Thoracic aorta (tissue), 2 donors: ENCODE measurements around the gene ETNK2. TPM values are rescaled to one million over a fixed set of nuclear protein-coding genes. Genes with fewer than 3 reads are reported as not detected.
A peak's percentile ranks its signal among the peaks of the same experiment; 100 is the strongest.

Experiments used
- ATAC-seq: fragments of 150-250 bp; one replicate; pipeline ENCODE4 v1.8.0; 2017; ENCODE audit warnings: low read depth; ENCODE audit not compliant: insufficient number of reproducible peaks, low FRiP score
- DNase-seq: peaks from one replicate; pipeline ENCODE4 v3.0.0-alpha.2; 2020; ENCODE audit warnings: low spot score
- H3K27ac ChIP-seq, 2 donors: fragments of 200-600 bp; sonication (generic); 1 replicate in 1 of 2; 2 replicates in 1 of 2; pipeline ENCODE4 v1.5.1; 2016; ENCODE audit warnings: mild to moderate bottlenecking in 2 of 2, moderate library complexity in 2 of 2
- H3K27me3 ChIP-seq: fragments of 200-600 bp; sonication (generic); replicated peaks from 2 replicates; pipeline ENCODE4 v1.6.0; 2016; ENCODE audit warnings: mild to moderate bottlenecking; ENCODE audit not compliant: insufficient read depth
- H3K36me3 ChIP-seq: fragments of 200-600 bp; sonication (generic); one replicate; pipeline ENCODE4 v1.5.1; 2016
- H3K4me1 ChIP-seq, 2 donors: fragments of 200-600 bp; sonication (generic); 1 replicate in 1 of 2; 2 replicates in 1 of 2; pipeline versions ENCODE4 v1.5.1 to v1.6.0; 2016; ENCODE audit warnings: low read depth in 2 of 2, mild to moderate bottlenecking in 1 of 2; ENCODE audit not compliant: control insufficient read depth in 1 of 2
- H3K4me3 ChIP-seq: fragments of 200-600 bp; sonication (generic); 2 replicates; pipeline ENCODE4 v1.5.1; 2016; ENCODE audit warnings: mild to moderate bottlenecking
- H3K9me3 ChIP-seq: fragments of 200-600 bp; sonication (generic); 2 replicates; pipeline ENCODE4 v1.5.1; 2016
- total RNA-seq, 2 donors: library from RNA; depleted of rRNA; stranded (reverse); fragments of >200 nt; gene quantifications; one replicate each; pipeline versions ENCODE4 v1.1.0 to v1.2.3, GENCODE V29; 2016
- TF ChIP-seq, protein P1 (sequence below): fragments of 200-600 bp; sonication (generic); IDR thresholded peaks from one replicate; pipeline ENCODE4 v1.5.1; 2019; ENCODE audit warnings: antibody characterized with exemption

ETNK2 gene
- total RNA-seq, 2 donors from 2014 or later = 18.0 to 24.5 TPM

GRCh38 chr1:204107892-204108291 lies 44.0 kb downstream of the ETNK2 start:
- no peaks in the 10 kb centered on the region for H3K9me3 ChIP-seq
- no peak overlapping the region for H3K27ac ChIP-seq
- no peaks in the 10 kb centered on the region for H3K36me3 ChIP-seq
- H3K4me1 ChIP-seq = peaks cover 10 to 35% of the 10 kb centered on the region in 2 donors
- ATAC-seq (no peak), DNase-seq (no peak)
- TF ChIP-seq, protein P1, sequence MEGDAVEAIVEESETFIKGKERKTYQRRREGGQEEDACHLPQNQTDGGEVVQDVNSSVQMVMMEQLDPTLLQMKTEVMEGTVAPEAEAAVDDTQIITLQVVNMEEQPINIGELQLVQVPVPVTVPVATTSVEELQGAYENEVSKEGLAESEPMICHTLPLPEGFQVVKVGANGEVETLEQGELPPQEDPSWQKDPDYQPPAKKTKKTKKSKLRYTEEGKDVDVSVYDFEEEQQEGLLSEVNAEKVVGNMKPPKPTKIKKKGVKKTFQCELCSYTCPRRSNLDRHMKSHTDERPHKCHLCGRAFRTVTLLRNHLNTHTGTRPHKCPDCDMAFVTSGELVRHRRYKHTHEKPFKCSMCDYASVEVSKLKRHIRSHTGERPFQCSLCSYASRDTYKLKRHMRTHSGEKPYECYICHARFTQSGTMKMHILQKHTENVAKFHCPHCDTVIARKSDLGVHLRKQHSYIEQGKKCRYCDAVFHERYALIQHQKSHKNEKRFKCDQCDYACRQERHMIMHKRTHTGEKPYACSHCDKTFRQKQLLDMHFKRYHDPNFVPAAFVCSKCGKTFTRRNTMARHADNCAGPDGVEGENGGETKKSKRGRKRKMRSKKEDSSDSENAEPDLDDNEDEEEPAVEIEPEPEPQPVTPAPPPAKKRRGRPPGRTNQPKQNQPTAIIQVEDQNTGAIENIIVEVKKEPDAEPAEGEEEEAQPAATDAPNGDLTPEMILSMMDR = no peak
- no peaks in the 10 kb centered on the region for H3K27me3 ChIP-seq
- H3K4me3 ChIP-seq = no peak overlapping the region

DNA sequence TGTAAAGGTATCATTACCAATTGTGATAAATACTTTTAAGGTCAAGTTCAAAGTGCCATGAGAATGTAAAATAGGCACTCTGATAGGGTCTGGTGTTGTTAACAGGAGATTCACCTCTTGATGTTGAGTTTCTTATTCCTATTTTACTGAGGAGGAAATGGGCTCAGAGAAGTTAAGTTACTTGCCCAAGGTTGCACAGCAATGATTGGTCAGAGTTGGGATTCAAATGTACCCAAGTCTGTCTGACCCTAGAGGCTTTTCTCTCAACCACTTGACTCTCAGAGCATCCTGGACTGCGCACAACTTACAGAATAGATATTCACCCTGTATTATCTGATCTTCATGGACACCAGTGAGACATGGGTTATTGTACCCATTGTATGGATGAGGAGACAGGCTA lies 45.0 kb downstream of the ETNK2 start:
- no peak for DNase-seq
- Histone ChIP-seq H3K27me3 (no peaks in the 10 kb centered on the region), H3K27ac (no peak overlapping the region), H3K4me1 (peaks cover 10 to 44% of the 10 kb centered on the region in 2 donors), H3K36me3 (no peaks in the 10 kb centered on the region), H3K4me3 (no peak overlapping the region), H3K9me3 (no peaks in the 10 kb centered on the region)
- TF ChIP-seq, protein P1 = no peak
- ATAC-seq = no peak

GRCh38 chr1:204105131-204105515 lies 46.7 kb downstream of the ETNK2 start:
- Histone ChIP-seq H3K27ac (no peak overlapping the region), H3K4me1 (peaks cover 10 to 44% of the 10 kb centered on the region in 2 donors), H3K27me3 (no peaks in the 10 kb centered on the region), H3K36me3 (no peaks in the 10 kb centered on the region), H3K4me3 (no peak overlapping the region), H3K9me3 (no peaks in the 10 kb centered on the region)
- TF ChIP-seq, protein P1 = no peak
- DNase-seq = no peak
- no peak for ATAC-seq

DNA sequence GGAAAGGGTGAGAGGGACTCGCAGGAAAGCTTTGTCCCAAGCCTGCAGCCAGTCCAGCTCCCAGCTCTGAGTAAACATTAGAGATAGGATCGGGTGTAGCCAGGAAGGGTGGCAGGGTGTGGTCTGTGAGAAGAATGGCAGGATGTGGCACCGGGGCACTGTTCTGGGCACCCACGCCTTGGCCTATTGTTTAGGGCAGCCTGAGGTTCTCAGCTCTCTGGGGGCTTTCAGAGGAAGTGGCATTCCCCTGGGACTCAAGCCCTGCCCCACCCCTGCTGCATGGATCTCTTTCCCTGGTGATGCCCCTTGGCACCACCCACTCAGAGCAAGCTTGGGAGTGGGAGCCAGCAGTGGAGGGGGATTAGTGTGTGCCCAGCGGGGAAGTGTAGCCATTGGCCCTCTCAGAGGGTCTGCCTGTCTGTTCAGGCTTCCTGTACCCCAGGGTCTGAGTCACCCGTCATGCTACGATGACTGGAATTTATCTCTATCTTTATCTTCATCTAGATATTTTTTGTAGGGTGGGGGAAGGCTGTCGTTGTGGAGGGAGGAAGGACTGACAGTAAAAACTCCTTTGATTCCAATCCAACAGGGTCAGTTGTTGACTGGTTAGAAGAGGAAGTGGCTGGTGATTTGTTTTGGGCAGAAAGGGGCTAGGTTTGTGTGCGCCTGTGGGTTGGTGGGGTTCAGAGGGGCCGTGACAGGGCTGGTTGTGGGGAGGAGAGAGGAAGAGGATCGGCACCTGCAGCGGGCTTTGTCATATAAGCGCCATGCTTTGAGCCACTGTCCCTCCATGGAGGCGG lies 47.3 kb downstream of the ETNK2 start:
- no peaks in the 10 kb centered on the region for H3K9me3 ChIP-seq
- no peak for DNase-seq
- H3K27me3 ChIP-seq = no peaks in the 10 kb centered on the region
- no peaks in the 10 kb centered on the region for H3K36me3 ChIP-seq
- peaks cover 10 to 44% of the 10 kb centered on the region in 2 donors for H3K4me1 ChIP-seq
- H3K4me3 ChIP-seq = no peak overlapping the region
- peak overlapping the region in 1 of 2 donors; percentile 5 for H3K27ac ChIP-seq
- no peak for ATAC-seq
- TF ChIP-seq, protein P1 = no peak

DNA sequence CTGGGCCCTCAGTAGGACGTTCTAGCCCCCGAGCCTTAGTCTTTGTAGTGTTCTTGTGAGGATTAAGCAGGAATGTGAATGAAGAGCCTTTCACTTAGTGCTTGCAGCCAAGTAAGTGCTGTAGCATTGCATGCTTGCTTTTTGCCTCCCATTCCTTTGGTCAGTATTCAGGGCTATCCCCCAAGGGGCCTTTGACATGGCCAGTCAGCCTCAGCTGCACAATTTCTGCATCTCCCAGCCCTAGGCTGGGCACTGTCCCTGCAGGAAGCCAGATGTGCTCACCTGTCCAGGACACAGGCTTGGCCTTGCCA lies 48.5 kb downstream of the ETNK2 start:
- Histone ChIP-seq H3K27me3 (no peaks in the 10 kb centered on the region), H3K27ac (no peak overlapping the region), H3K9me3 (no peaks in the 10 kb centered on the region), H3K36me3 (no peaks in the 10 kb centered on the region), H3K4me1 (peaks cover 10 to 37% of the 10 kb centered on the region in 2 donors), H3K4me3 (no peak overlapping the region)
- TF ChIP-seq, protein P1 = no peak
- DNase-seq (no peak), ATAC-seq (no peak)
